Trophoblast cell (in vitro differentiated cells and primary cell): ENCODE data around the gene AGTPBP1.
A peak's percentile ranks its signal among the peaks of the same experiment; 100 is the strongest.
"Not testable (repeated sequence)": the region's sequence is repeated elsewhere in the genome, so short reads cannot be mapped to it uniquely, and the experiment has no call there.

Source experiments
- DNase-seq, 2 donors: peaks; one replicate each; pipeline ENCODE4 v3.0.0-alpha.2; 2016
- H2AFZ ChIP-seq: 2 replicates; pipeline ENCODE4 v1.6.1; 2013; ENCODE audit warnings: low read length, moderate library complexity, mild to moderate bottlenecking; ENCODE audit not compliant: insufficient read depth, poor library complexity
- H2AK5ac ChIP-seq: 2 replicates; pipeline ENCODE4 v1.6.1; 2013; ENCODE audit warnings: mild to moderate bottlenecking, low read length
- H2BK120ac ChIP-seq: 2 replicates; pipeline ENCODE4 v1.6.1; 2013; ENCODE audit warnings: low read length, mild to moderate bottlenecking, moderate library complexity; ENCODE audit not compliant: insufficient read depth, poor library complexity
- H2BK12ac ChIP-seq: 2 replicates; pipeline ENCODE4 v1.6.1; 2013; ENCODE audit warnings: mild to moderate bottlenecking, low read length, moderate library complexity
- H2BK5ac ChIP-seq: 2 replicates; pipeline ENCODE4 v1.6.1; 2013; ENCODE audit warnings: low read length, low read depth, moderate library complexity, mild to moderate bottlenecking; ENCODE audit not compliant: poor library complexity
- H3K14ac ChIP-seq: 2 replicates; pipeline ENCODE4 v1.6.1; 2013; ENCODE audit warnings: mild to moderate bottlenecking, low read length
- H3K18ac ChIP-seq: 2 replicates; pipeline ENCODE4 v1.6.1; 2013; ENCODE audit warnings: mild to moderate bottlenecking, low read length
- H3K23ac ChIP-seq: 2 replicates; pipeline ENCODE4 v1.6.1; 2013; ENCODE audit warnings: low read length
- H3K27ac ChIP-seq: 2 replicates; pipeline ENCODE4 v1.5.1; 2013; ENCODE audit warnings: low read depth, mild to moderate bottlenecking, inconsistent platforms, low read length, moderate library complexity
- H3K27me3 ChIP-seq: 2 replicates; pipeline ENCODE4 v1.6.1; 2013; ENCODE audit warnings: inconsistent platforms, mild to moderate bottlenecking, low read length, moderate library complexity; ENCODE audit not compliant: insufficient read depth
- H3K36me3 ChIP-seq, 2 experiments: 1 replicate in 1 of 2; 2 replicates in 1 of 2; pipeline ENCODE4 v1.6.1; 2013; ENCODE audit warnings: low read length in 2 of 2, mild to moderate bottlenecking in 2 of 2, moderate library complexity in 1 of 2; ENCODE audit not compliant: insufficient read depth in 2 of 2, control insufficient read depth in 1 of 2
- H3K4ac ChIP-seq: 2 replicates; pipeline ENCODE4 v1.6.1; 2013; ENCODE audit warnings: low read depth, mild to moderate bottlenecking, low read length, moderate library complexity
- H3K4me1 ChIP-seq, 2 experiments: 1 replicate in 1 of 2; 2 replicates in 1 of 2; pipeline ENCODE4 v1.6.1; 2013; ENCODE audit warnings: low read length in 2 of 2, mild to moderate bottlenecking in 2 of 2, moderate library complexity in 1 of 2; ENCODE audit not compliant: insufficient read depth in 2 of 2, control insufficient read depth in 1 of 2
- H3K4me2 ChIP-seq: 2 replicates; pipeline ENCODE4 v1.6.1; 2013; ENCODE audit warnings: inconsistent platforms, mild to moderate bottlenecking, low read length, moderate library complexity
- H3K4me3 ChIP-seq: 2 replicates; pipeline ENCODE4 v1.5.1; 2013; ENCODE audit warnings: mild to moderate bottlenecking, low read depth, low read length, inconsistent platforms
- H3K79me1 ChIP-seq: one replicate; pipeline ENCODE4 v1.6.1; 2013; ENCODE audit warnings: low read length
- H3K79me2 ChIP-seq: 2 replicates; pipeline ENCODE4 v1.6.1; 2013; ENCODE audit warnings: low read length, mild to moderate bottlenecking; ENCODE audit not compliant: control insufficient read depth, insufficient read depth, poor library complexity
- H3K9ac ChIP-seq: 2 replicates; pipeline ENCODE4 v1.6.1; 2013; ENCODE audit warnings: mild to moderate bottlenecking, low read length
- H3K9me3 ChIP-seq: 2 replicates; pipeline ENCODE4 v1.6.1; 2013; ENCODE audit warnings: low read depth, mild to moderate bottlenecking, control low read depth, inconsistent platforms, low read length; ENCODE audit not compliant: insufficient read depth
- H4K12ac ChIP-seq: 2 replicates; pipeline ENCODE4 v1.6.1; 2013; ENCODE audit warnings: low read depth, mild to moderate bottlenecking, low read length, moderate library complexity
- H4K8ac ChIP-seq: 2 replicates; pipeline ENCODE4 v1.6.1; 2013; ENCODE audit warnings: low read depth, mild to moderate bottlenecking, low read length, moderate library complexity
- H4K91ac ChIP-seq: one replicate; pipeline ENCODE4 v1.6.1; 2013; ENCODE audit warnings: low read depth, mild to moderate bottlenecking, low read length, moderate library complexity
- WGBS: extraction: QIAGEN DNeasy Blood & Tissue Kit; methylation state at CpG from one replicate; pipeline ENCODE4 v1.1.7; 2013; ENCODE audit warnings: missing lambda C conversion rate; ENCODE audit not compliant: insufficient read length, insufficient coverage; ENCODE audit errors: extremely low coverage; 5-methylcytosine and 5-hydroxymethylcytosine counted together

Gene AGTPBP1

DNA sequence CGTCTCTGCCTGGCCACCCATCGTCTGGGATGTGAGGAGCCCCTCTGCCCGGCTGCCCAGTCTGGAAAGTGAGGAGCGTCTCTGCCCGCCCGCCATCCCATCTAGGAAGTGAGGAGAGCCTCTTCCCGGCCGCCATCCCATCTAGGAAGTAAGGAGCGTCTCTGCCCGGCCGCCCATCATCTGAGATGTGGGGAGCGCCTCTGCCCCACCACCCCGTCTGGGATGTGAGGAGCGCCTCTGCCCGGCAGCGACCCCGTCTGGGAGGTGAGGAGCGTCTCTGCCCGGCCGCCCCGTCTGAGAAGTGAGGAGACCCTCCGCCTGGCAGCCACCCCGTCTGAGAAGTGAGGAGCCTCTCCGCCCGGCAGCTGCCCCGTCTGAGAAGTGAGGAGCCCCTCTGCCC is 168.2 kb downstream of the AGTPBP1 start:
- not testable (repeated sequence) for H2AK5ac ChIP-seq, H2BK12ac ChIP-seq, H2AFZ ChIP-seq, H3K79me2 ChIP-seq, H3K14ac ChIP-seq, H3K4me3 ChIP-seq, H3K9me3 ChIP-seq, H3K18ac ChIP-seq, H3K23ac ChIP-seq, H4K91ac ChIP-seq, H3K4ac ChIP-seq, H3K36me3 ChIP-seq, H3K27me3 ChIP-seq, H3K4me2 ChIP-seq, H4K12ac ChIP-seq, H4K8ac ChIP-seq, DNase-seq, H3K27ac ChIP-seq, H3K9ac ChIP-seq, H2BK5ac ChIP-seq, H3K4me1 ChIP-seq, H3K79me1 ChIP-seq, H2BK120ac ChIP-seq
- no CpG with 5 or more reads among the region's 26 CpGs for WGBS

DNA sequence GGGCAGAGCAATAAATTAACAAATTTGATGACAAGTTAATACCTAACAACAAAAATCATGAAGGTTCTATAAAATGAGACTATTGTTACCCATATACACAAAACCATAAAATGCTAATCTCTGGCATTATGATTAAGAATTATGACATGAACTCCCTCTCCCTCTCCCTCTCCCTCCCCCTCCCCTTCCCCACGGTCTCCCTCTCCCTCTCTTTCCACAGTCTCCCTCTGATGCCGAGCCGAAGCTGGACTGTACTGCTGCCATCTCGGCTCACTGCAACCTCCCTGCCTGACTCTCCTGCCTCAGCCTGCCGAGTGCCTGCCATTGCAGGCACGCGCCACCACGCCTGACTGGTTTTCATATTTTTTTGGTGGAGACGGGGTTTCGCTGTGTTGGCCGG is 168.8 kb downstream of the AGTPBP1 start:
- H3K23ac ChIP-seq, H4K12ac ChIP-seq, H3K4me3 ChIP-seq, H2BK12ac ChIP-seq, H3K79me2 ChIP-seq, H2BK5ac ChIP-seq, H2AK5ac ChIP-seq, H2BK120ac ChIP-seq, H3K9me3 ChIP-seq, H4K91ac ChIP-seq, H3K4me1 ChIP-seq, DNase-seq, H3K14ac ChIP-seq, H3K4me2 ChIP-seq, H3K79me1 ChIP-seq, H3K27ac ChIP-seq, H3K27me3 ChIP-seq, H3K18ac ChIP-seq, H3K36me3 ChIP-seq, H3K9ac ChIP-seq, H3K4ac ChIP-seq, H4K8ac ChIP-seq, H2AFZ ChIP-seq: not testable (repeated sequence)
- no CpG with 5 or more reads among the region's 11 CpGs for WGBS

DNA sequence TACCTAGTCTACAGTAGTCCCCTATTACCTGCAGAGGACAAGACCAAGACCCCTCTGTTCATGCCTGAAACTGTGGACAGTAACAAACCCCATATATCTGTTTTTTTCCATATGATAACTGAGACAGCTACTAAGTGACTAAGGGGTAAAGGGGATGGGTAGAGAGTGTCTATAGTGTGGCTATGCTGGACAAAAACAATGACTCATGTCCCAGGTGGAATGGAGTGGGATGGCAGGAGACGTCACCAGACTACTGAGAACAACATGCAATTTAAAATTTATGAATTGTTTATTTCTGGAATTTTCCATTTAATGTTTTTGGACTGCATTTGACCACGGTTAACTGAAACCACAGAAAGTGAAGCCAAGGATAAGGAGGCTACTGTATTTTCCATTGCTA is 171.8 kb downstream of the AGTPBP1 start:
- H3K79me1 ChIP-seq = no peaks in the 10 kb centered on the region

GRCh38 chr9:85559526-85559925 is 182.2 kb downstream of the AGTPBP1 start:
- H3K9ac ChIP-seq = no peak overlapping the region
- no CpG with 5 or more reads among the region's 3 CpGs for WGBS
- H3K79me1 ChIP-seq = no peaks in the 10 kb centered on the region
- H4K91ac ChIP-seq = no peak overlapping the region
- H3K4me2 ChIP-seq = no peak overlapping the region
- no peak overlapping the region for H3K27ac ChIP-seq
- no peak for DNase-seq
- no peak overlapping the region for H2AFZ ChIP-seq
- no peak overlapping the region for H3K23ac ChIP-seq
- H3K4me1 ChIP-seq = no peaks in the 10 kb centered on the region
- H3K18ac ChIP-seq = no peak overlapping the region
- no peaks in the 10 kb centered on the region for H3K36me3 ChIP-seq
- no peak overlapping the region for H4K12ac ChIP-seq
- H3K9me3 ChIP-seq = no peaks in the 10 kb centered on the region
- H2BK5ac ChIP-seq = no peak overlapping the region
- no peak overlapping the region for H3K4me3 ChIP-seq
- H2BK12ac ChIP-seq = no peak overlapping the region
- no peak overlapping the region for H2BK120ac ChIP-seq
- no peak overlapping the region for H4K8ac ChIP-seq
- H3K27me3 ChIP-seq = no peaks in the 10 kb centered on the region
- H3K14ac ChIP-seq = no peak overlapping the region
- H3K4ac ChIP-seq = no peak overlapping the region
- H2AK5ac ChIP-seq = no peak overlapping the region
- no peaks in the 10 kb centered on the region for H3K79me2 ChIP-seq

More for the DNA sequence above, 171.8 kb downstream of the AGTPBP1 start:
- Histone ChIP-seq H3K79me2 (no peaks in the 10 kb centered on the region), H3K27ac (no peak overlapping the region), H2BK5ac (no peak overlapping the region), H3K9ac (no peak overlapping the region), H2BK12ac (no peak overlapping the region), H3K36me3 (no peaks in the 10 kb centered on the region), H3K18ac (no peak overlapping the region), H4K91ac (no peak overlapping the region), H2AFZ (no peak overlapping the region), H3K9me3 (no peaks in the 10 kb centered on the region), H4K12ac (no peak overlapping the region), H3K27me3 (no peaks in the 10 kb centered on the region), H3K14ac (no peak overlapping the region), H3K4me2 (no peak overlapping the region), H2BK120ac (no peak overlapping the region), H3K4ac (no peak overlapping the region), H3K23ac (no peak overlapping the region), H3K4me1 (no peaks in the 10 kb centered on the region), H3K4me3 (no peak overlapping the region), H2AK5ac (no peak overlapping the region), H4K8ac (no peak overlapping the region)
- WGBS = no CpG with 5 or more reads among the region's 2 CpGs
- peak in 1 of 2 donors; percentile 52 for DNase-seq
